Esophagus (tissue), 2 donors: ENCODE data around the gene TUBGCP6. TPM values are rescaled to one million over a fixed set of nuclear protein-coding genes. Genes with fewer than 3 reads are reported as not detected.

ENCODE experiments used
- H3K27ac ChIP-seq, 2 donors: one replicate each; pipeline ENCODE4 v1.5.1; 2013; ENCODE audit warnings: low read depth in 2 of 2, mild to moderate bottlenecking in 2 of 2, inconsistent platforms in 1 of 2, low read length in 1 of 2, moderate library complexity in 1 of 2
- H3K27me3 ChIP-seq, 2 donors: one replicate each; pipeline ENCODE4 v1.6.1; 2013; ENCODE audit warnings: low read length in 2 of 2, control low read depth in 1 of 2, mild to moderate bottlenecking in 1 of 2; ENCODE audit not compliant: insufficient read depth in 2 of 2, control insufficient read depth in 1 of 2
- H3K36me3 ChIP-seq, 2 donors: one replicate each; pipeline ENCODE4 v1.6.1; 2013; ENCODE audit warnings: low read length in 1 of 2; ENCODE audit not compliant: control insufficient read depth in 2 of 2, insufficient read depth in 2 of 2
- H3K4me1 ChIP-seq, 2 donors: one replicate each; pipeline ENCODE4 v1.6.1; 2013; ENCODE audit warnings: low read length in 1 of 2; ENCODE audit not compliant: control insufficient read depth in 2 of 2, insufficient read depth in 2 of 2
- H3K4me3 ChIP-seq, 2 donors: one replicate each; pipeline ENCODE4 v1.5.1; 2013; ENCODE audit warnings: low read length in 2 of 2, mild to moderate bottlenecking in 2 of 2, low read depth in 1 of 2, moderate library complexity in 1 of 2
- H3K9me3 ChIP-seq, 2 donors: one replicate each; pipeline ENCODE4 v1.6.1; 2013; ENCODE audit warnings: mild to moderate bottlenecking in 2 of 2, low read depth in 1 of 2, low read length in 1 of 2, moderate library complexity in 1 of 2; ENCODE audit not compliant: control insufficient read depth in 2 of 2, insufficient read depth in 1 of 2
- WGBS, 2 donors: extraction: QIAGEN DNeasy Blood & Tissue Kit; methylation state at CpG; one replicate each; pipeline ENCODE4 v1.1.7; 2013; 5-methylcytosine and 5-hydroxymethylcytosine counted together
- polyA plus RNA-seq, 2 donors: library from polyadenylated mRNA; stranded (reverse); fragments of 200-250 nt; gene quantifications; one replicate each; pipeline ENCODE4 v1.2.3, GENCODE V29; 2013
- donor health status: healthy with polysubstance abuse.
- donor health status: Bipolar disorder and iron deficiency.

TUBGCP6 gene
- polyA plus RNA-seq, 2 donors: 19.3 to 37.9 TPM

DNA sequence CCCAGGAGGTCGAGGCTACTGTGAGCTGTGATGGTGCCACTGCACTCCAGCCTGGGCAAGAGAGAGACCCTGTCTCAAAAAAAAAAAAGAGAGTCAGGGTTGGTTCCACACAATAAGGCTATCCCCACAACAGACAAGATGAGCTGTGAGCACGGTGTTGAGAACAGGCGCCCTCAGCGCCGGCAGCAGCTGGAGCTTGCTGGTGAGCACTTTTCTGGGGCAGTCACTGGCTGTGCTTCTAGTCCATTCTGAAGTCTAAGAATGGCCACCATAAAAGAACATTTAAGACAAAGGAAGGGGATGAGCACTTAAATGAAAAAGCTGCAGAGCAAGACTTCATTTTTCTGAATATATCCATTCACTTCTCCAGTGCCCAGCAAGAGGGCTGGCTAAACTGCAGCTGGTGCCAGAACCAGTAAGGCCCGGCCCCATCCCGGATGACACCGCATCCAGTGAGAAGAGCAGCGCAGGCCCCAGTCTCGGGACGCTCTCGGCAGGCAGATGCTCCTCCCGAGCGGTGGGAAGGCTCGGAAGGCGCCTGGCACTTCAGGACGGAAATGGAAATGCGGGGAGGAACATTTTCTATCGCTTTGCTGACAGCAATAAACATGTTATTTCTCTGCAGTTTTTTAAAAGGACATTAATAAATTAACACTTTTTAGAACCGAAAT is 12.2 kb downstream of the TUBGCP6 start:
- Histone ChIP-seq H3K4me3 (no peak overlapping the region), H3K27me3 (no peaks in the 10 kb centered on the region), H3K36me3 (peaks cover 4 to 32% of the 10 kb centered on the region in 2 donors), H3K4me1 (peaks cover 0 to 10% of the 10 kb centered on the region in 2 donors), H3K27ac (no peak overlapping the region), H3K9me3 (no peaks in the 10 kb centered on the region)
- 90 to 92% methylated on average over 20 of the region's 20 CpGs for WGBS, 2 donors

DNA sequence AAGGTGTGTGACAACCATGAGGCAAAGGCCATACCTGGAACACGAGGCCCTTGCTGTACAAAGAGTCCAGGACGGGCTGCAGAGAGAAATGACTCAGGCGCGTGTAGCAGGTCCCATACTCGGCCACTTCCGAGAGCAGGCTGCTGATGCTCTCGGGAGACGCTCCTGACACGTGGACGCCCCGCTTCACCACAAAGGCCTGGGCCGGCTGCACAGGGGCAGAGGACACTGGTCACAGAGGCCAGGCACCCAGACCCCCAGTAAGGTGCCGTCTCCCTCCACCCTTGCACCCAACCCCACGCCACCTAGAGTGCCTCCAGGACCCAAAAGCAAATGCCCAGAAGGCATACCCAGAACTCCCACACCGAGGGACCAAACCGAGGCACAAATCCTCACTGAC is 15.5 kb downstream of the TUBGCP6 start:
- Histone ChIP-seq H3K27me3 (no peaks in the 10 kb centered on the region), H3K27ac (no peak overlapping the region), H3K36me3 (peaks cover 5 to 47% of the 10 kb centered on the region in 2 donors), H3K4me3 (no peak overlapping the region), H3K4me1 (peaks cover 0 to 4% of the 10 kb centered on the region in 2 donors), H3K9me3 (no peaks in the 10 kb centered on the region)
- WGBS, 2 donors: 95 to 96% methylated on average over 16 of the region's 16 CpGs

DNA sequence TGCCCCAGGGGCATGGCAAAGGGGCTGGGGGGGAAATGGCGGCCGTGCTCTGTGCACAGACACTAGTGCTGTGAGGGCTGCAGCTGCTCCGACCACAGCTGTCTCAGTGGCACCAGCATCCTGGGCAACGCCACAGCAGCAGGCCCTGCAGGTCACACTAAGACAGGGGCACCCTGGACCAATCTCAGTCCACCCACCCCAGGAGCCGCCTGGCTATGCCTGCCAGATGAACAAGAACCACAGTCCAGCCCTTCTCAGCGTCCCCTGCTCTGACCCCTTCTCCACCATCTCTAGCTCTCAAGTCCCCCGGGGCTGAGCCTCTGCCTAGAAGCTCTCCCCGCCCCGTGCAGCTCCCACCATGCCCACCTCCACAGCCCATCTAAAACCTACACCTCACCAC is 16.5 kb downstream of the TUBGCP6 start:
- H3K36me3 ChIP-seq: peaks cover 12 to 53% of the 10 kb centered on the region in 2 donors
- H3K27ac ChIP-seq: no peak overlapping the region
- H3K4me1 ChIP-seq: no peaks in the 10 kb centered on the region
- H3K4me3 ChIP-seq: no peak overlapping the region
- 96 to 97% methylated on average over 9 of the region's 9 CpGs for WGBS, 2 donors
- H3K9me3 ChIP-seq: no peaks in the 10 kb centered on the region
- no peaks in the 10 kb centered on the region for H3K27me3 ChIP-seq

DNA sequence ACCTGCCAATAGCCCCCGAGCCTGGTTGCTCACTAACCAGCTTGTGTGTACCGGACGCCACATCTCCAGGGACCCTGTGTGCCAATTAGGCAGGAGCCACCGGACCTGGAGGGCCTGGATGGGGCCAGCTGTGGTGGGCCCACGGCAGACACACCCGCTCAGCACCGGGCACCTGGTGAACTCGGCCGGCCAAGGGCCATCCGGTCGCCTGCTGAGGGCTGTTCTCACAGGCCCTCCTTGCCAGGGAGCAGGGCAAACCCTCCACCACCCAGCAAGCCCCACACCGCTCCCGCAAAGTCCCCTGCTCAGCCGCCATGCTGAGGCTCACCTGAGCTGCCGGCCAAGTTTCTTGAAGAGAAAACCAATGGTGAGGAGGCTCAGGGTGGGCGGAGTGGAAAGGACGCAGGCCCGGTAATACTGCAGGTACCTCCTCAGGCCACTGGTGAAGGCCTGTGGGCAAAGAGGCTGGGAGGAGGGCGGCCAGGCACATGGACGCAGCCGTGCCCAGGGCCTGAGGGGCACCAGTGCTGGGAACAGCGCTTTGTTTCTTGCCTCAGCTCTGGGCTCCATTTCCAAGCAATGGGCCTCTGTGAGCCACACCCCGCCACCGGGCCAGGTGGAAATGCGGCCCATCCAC is 17.1 kb downstream of the TUBGCP6 start:
- H3K4me1 ChIP-seq: no peaks in the 10 kb centered on the region
- H3K27me3 ChIP-seq: no peaks in the 10 kb centered on the region
- WGBS, 2 donors: 92 to 96% methylated on average over 24 to 25 of the region's 25 CpGs
- H3K27ac ChIP-seq: no peak overlapping the region
- peaks cover 12 to 53% of the 10 kb centered on the region in 2 donors for H3K36me3 ChIP-seq
- no peak overlapping the region for H3K4me3 ChIP-seq
- no peaks in the 10 kb centered on the region for H3K9me3 ChIP-seq

DNA sequence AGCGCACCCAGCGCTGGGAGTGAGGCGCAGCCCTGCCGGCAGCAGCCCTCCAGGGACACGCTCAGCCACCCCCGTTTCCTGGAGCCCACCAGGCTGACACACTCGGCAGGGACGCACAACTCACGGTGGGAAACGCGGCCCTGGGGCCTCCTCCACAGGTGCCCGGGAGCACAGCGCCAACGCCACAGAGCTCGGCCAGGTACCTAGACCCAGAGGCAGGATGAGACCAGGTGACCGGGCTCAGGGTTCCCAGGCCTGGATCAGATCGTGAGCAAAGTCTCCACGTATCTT is 18.0 kb downstream of the TUBGCP6 start:
- no peak overlapping the region for H3K27ac ChIP-seq
- no peaks in the 10 kb centered on the region for H3K4me1 ChIP-seq
- H3K27me3 ChIP-seq: no peaks in the 10 kb centered on the region
- no peaks in the 10 kb centered on the region for H3K9me3 ChIP-seq
- 92 to 93% methylated on average over 15 to 18 of the region's 18 CpGs for WGBS, 2 donors
- H3K36me3 ChIP-seq: peaks cover 12 to 61% of the 10 kb centered on the region in 2 donors
- H3K4me3 ChIP-seq: no peak overlapping the region

DNA sequence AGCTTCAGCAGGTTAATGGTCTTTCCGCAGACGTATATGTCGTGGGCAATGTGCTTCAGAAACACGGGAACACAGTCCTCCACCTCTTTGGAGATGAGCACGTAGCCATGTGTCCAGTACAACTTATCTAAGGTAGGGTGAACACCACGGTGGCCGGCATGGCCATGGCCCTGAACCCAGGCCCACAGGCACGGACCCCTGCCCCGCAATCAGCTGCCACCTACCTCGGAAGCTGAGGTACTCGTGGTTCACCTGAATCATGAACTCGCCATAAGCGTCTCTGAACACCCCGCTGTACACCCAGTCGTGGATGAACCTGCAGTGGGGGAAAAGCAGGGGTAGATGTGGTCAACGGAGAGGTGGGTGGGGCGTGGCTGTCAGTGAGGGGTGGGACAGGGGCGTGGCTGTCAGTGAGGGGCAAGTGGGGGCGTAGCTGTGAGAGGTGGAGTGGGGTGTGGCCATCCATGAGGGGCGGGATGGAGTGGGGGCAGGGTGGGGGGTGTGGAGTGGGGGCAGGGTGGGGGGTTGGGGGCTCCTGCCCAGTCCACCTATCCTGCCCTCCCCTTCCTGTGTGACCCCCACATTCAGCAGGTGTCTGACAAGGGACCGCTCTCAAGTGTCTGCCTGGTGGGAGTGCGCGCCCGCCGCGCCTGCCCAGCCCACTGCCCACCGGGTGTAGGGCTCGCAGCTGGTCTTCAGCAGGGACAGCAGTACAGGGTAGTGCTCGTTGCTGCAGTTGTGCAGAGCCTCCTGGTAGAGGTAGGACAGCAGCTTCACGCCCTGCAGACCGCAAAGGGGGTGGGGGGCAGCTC is 18.6 kb downstream of the TUBGCP6 start:
- H3K9me3 ChIP-seq: no peaks in the 10 kb centered on the region
- WGBS, 2 donors: 94% methylated on average over 24 to 31 of the region's 31 CpGs
- no peaks in the 10 kb centered on the region for H3K4me1 ChIP-seq
- H3K4me3 ChIP-seq: no peak overlapping the region
- no peak overlapping the region for H3K27ac ChIP-seq
- peaks cover 14 to 66% of the 10 kb centered on the region in 2 donors for H3K36me3 ChIP-seq
- H3K27me3 ChIP-seq: no peaks in the 10 kb centered on the region

DNA sequence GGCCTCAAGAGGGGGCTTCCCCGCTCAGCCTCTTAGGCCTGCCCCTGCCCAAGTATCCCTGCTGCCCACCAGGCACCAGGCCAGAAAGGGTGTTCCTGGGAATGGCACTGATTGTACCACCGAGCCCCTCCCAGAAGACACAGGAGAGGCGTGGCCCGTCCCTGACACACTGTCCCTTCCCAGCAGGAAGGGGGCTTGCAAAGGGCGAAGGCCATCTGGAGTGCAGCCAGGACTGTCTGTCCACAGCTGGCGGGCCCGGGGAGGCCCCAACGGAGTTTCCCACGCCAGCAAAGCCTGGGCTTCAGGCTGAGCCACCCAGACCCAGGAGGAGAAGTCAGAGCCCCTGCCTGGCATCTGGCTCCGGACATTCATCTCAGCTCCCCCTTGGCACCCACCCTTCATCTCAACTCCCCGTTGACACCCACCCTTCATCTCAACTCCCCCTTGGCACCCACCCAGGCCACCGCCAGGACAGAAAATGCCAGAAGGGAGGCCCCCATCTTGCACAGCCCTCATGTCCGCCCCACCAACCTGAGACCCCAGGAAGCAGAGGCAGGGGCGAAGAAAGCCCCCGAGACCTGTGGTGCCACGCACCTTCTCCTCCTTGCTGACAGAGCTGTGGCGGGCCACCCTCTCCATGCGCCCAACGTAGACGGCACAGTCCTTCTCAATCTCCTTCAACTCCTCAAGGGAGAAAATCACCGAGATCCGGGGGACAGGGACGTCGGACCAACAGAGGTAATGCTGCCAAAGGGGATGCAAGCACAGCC is 19.4 kb downstream of the TUBGCP6 start:
- no peaks in the 10 kb centered on the region for H3K27me3 ChIP-seq
- no peak overlapping the region for H3K27ac ChIP-seq
- peaks cover 17 to 75% of the 10 kb centered on the region in 2 donors for H3K36me3 ChIP-seq
- H3K4me1 ChIP-seq: no peaks in the 10 kb centered on the region
- H3K4me3 ChIP-seq: no peak overlapping the region
- no peaks in the 10 kb centered on the region for H3K9me3 ChIP-seq
- WGBS, 2 donors: 80 to 87% methylated on average over 24 of the region's 24 CpGs

DNA sequence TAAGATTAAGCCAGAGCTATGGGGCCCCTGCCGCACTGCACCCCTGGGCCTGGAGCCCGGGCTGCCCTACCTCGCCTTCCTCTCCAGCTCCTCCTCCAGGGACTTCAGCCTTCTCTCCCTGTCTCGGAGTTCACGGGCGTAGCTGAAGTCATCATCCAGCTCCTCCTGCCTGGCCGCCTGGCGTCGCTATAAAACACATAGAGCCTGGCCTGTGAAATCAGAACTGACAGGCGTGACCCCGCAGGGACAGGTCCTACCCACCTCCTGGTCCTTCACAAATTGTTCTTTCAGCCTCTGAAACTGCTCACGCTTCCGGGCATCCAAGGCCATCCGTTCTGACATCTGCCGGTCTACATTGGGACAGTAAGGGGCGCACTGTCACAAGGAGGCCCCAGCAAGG is 20.8 kb downstream of the TUBGCP6 start:
- Histone ChIP-seq H3K4me1 (peaks cover 4 to 5% of the 10 kb centered on the region in 2 donors), H3K4me3 (no peak overlapping the region), H3K36me3 (peaks cover 17 to 84% of the 10 kb centered on the region in 2 donors), H3K27ac (no peak overlapping the region), H3K27me3 (no peaks in the 10 kb centered on the region), H3K9me3 (no peaks in the 10 kb centered on the region)
- WGBS, 2 donors: 94 to 96% methylated on average over 16 of the region's 16 CpGs

DNA sequence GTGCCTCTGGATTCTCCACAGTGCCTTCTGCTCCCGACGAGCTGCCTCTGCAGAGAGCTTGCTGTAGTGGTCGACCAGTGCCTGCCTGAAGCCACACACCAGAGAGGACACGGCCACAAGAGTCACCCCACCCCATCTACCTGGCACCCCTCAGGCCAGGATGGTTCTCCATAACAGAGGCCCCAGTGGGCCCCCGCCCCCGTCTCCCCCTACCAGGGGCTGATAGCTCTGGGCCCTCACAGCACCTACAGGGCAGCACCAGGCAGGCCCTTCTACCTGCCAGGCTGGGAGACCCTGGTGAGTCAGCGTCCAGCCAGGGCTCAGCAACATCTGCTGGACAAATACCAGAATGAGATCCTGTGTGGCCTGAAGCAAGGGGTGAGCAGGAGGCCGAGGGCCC is 22.3 kb downstream of the TUBGCP6 start:
- Histone ChIP-seq H3K36me3 (peaks cover 14 to 88% of the 10 kb centered on the region in 2 donors), H3K4me3 (no peak overlapping the region), H3K4me1 (peaks cover 4 to 5% of the 10 kb centered on the region in 2 donors), H3K9me3 (no peaks in the 10 kb centered on the region), H3K27ac (no peak overlapping the region), H3K27me3 (no peaks in the 10 kb centered on the region)
- WGBS, 2 donors: 89 to 90% methylated on average over 8 of the region's 8 CpGs
